ENCODE results near the gene PALM3. TPM values are rescaled to one million over a fixed set of nuclear protein-coding genes. Genes with fewer than 3 reads are reported as not detected.

Gene PALM3
- total and polyA plus RNA-seq, 2 experiments from 2014 or later, result 16.6 to 45.8 TPM

GRCh38 chr19:14021474-14021873, 40.4 kb downstream of the PALM3 start:
- Mint-ChIP-seq H3K27ac (no peak overlapping the region), H3K9me3 (no peaks in the 10 kb centered on the region), H3K4me1 (peaks cover 4% of the 10 kb centered on the region; the same call in 2 of the 3 replicates), H3K27me3 (ENCODE audit: insufficient read depth, low read depth, poor library complexity) (peaks cover 5% of the 10 kb centered on the region), H3K4me3 (no peak overlapping the region), H3K36me3 (ENCODE audit: low read depth) (no peaks in the 10 kb centered on the region)
- no peak overlapping the region for H3K4me3 ChIP-seq
- peak; percentile 32 for ATAC-seq
- H3K4me1 ChIP-seq (ENCODE audit: insufficient read depth), result no peaks in the 10 kb centered on the region
- peak; percentile 53 for DNase-seq (ENCODE audit: low spot score)
- H3K79me2 ChIP-seq (replicated peaks; ENCODE audit: insufficient read depth), result no peaks in the 10 kb centered on the region
- no peaks in the 10 kb centered on the region for H3K36me3 ChIP-seq (ENCODE audit: insufficient read depth)
- no peaks in the 10 kb centered on the region for H4K20me1 ChIP-seq (replicated peaks; ENCODE audit: insufficient read depth)
- no peaks in the 10 kb centered on the region for H3K27me3 ChIP-seq (ENCODE audit: insufficient read depth)
- 0 out of 2 replicates have a peak, but pooled peaks cover 6% of the 10 kb centered on the region for H3F3A ChIP-seq (replicated peaks; ENCODE audit: low read depth)
- H3K27ac ChIP-seq (ENCODE audit: low read depth), result no peak overlapping the region
- no peak overlapping the region for H2AFZ ChIP-seq
- TF ChIP-seq JUNB (IDR thresholded peaks at IDR 0.05; ENCODE audit: unreplicated experiment), result no peak
- no peak for TF ChIP-seq CREB1 (CRISPR knock-in tag; IDR thresholded peaks at IDR 0.05; ENCODE audit: low read depth)
- TF ChIP-seq, protein P1, sequence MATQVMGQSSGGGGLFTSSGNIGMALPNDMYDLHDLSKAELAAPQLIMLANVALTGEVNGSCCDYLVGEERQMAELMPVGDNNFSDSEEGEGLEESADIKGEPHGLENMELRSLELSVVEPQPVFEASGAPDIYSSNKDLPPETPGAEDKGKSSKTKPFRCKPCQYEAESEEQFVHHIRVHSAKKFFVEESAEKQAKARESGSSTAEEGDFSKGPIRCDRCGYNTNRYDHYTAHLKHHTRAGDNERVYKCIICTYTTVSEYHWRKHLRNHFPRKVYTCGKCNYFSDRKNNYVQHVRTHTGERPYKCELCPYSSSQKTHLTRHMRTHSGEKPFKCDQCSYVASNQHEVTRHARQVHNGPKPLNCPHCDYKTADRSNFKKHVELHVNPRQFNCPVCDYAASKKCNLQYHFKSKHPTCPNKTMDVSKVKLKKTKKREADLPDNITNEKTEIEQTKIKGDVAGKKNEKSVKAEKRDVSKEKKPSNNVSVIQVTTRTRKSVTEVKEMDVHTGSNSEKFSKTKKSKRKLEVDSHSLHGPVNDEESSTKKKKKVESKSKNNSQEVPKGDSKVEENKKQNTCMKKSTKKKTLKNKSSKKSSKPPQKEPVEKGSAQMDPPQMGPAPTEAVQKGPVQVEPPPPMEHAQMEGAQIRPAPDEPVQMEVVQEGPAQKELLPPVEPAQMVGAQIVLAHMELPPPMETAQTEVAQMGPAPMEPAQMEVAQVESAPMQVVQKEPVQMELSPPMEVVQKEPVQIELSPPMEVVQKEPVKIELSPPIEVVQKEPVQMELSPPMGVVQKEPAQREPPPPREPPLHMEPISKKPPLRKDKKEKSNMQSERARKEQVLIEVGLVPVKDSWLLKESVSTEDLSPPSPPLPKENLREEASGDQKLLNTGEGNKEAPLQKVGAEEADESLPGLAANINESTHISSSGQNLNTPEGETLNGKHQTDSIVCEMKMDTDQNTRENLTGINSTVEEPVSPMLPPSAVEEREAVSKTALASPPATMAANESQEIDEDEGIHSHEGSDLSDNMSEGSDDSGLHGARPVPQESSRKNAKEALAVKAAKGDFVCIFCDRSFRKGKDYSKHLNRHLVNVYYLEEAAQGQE (IDR thresholded peaks at IDR 0.05; ENCODE audit: unreplicated experiment), result no peak
- TF ChIP-seq CTCF (conservative IDR thresholded peaks at IDR 0.05; ENCODE audit: low read depth in 2 of 2), result no peak
- no peak for TF ChIP-seq POLR2AphosphoS5 (IDR thresholded peaks at IDR 0.05; ENCODE audit: low read depth)
- no peak for TF ChIP-seq ZNF114 (CRISPR knock-in tag; IDR thresholded peaks at IDR 0.05)
- TF ChIP-seq EZH2phosphoT487 (IDR thresholded peaks at IDR 0.05; ENCODE audit: unreplicated experiment), result no peak
- no peak for TF ChIP-seq ZNF462 (CRISPR knock-in tag; IDR thresholded peaks at IDR 0.05)
- TF ChIP-seq STAT1 (IDR thresholded peaks at IDR 0.05; ENCODE audit: unreplicated experiment), result no peak
- TF ChIP-seq EZH2 (IDR thresholded peaks at IDR 0.05; ENCODE audit: low read depth, unreplicated experiment), result no peak
- TF ChIP-seq NANOG (IDR thresholded peaks at IDR 0.05; ENCODE audit: borderline replicate concordance), result no peak
- no peak for TF ChIP-seq ETS1 (IDR thresholded peaks at IDR 0.05)
- no peak for TF ChIP-seq ZNF331 (CRISPR knock-in tag; IDR thresholded peaks at IDR 0.05; ENCODE audit: low read depth)
- H3K9me2 ChIP-seq (ENCODE audit: insufficient read depth), result no peaks in the 10 kb centered on the region
- no peak overlapping the region for H3K4me2 ChIP-seq

All from GM23338 (cell line).